GM12801 (cell line): Measurements from ENCODE around the gene SINHCAF.

Source experiments
- CTCF ChIP-seq: IDR thresholded peaks from one replicate; pipeline ENCODE4 v1.5.1; 2011; ENCODE audit warnings: control low read depth; ENCODE audit not compliant: insufficient read length; ENCODE audit errors: extremely low read depth

Gene SINHCAF

GRCh38 chr12:31311634-31312258 is 14.2 kb downstream of the SINHCAF start:
- TF ChIP-seq CTCF: no peak

- TF ChIP-seq CTCF: no peak
Observed at GRCh38 chr12:31310488-31310887, 15.5 kb downstream of the SINHCAF start.

- no peak for TF ChIP-seq CTCF
Observed at GRCh38 chr12:31309279-31309678, 16.7 kb downstream of the SINHCAF start.

GRCh38 chr12:31308116-31308515 is 17.8 kb downstream of the SINHCAF start:
- TF ChIP-seq CTCF: no peak

- no peak for TF ChIP-seq CTCF
Observed at GRCh38 chr12:31306866-31307265, 19.1 kb downstream of the SINHCAF start.

GRCh38 chr12:31303466-31303865 is 22.5 kb downstream of the SINHCAF start:
- TF ChIP-seq CTCF: no peak

GRCh38 chr12:31301311-31301710 is 24.6 kb downstream of the SINHCAF start:
- no peak for TF ChIP-seq CTCF
